Stromal cell of bone marrow (primary cell): ENCODE results near the gene SEC61B.

Experiments
- DNase-seq: peaks from one replicate; pipeline ENCODE4 v3.0.0-alpha.2; 2012; ENCODE audit warnings: low read depth

SEC61B gene

GRCh38 chr9:99238331-99238730, 16.2 kb downstream of the SEC61B start:
- no peak for DNase-seq

DNA sequence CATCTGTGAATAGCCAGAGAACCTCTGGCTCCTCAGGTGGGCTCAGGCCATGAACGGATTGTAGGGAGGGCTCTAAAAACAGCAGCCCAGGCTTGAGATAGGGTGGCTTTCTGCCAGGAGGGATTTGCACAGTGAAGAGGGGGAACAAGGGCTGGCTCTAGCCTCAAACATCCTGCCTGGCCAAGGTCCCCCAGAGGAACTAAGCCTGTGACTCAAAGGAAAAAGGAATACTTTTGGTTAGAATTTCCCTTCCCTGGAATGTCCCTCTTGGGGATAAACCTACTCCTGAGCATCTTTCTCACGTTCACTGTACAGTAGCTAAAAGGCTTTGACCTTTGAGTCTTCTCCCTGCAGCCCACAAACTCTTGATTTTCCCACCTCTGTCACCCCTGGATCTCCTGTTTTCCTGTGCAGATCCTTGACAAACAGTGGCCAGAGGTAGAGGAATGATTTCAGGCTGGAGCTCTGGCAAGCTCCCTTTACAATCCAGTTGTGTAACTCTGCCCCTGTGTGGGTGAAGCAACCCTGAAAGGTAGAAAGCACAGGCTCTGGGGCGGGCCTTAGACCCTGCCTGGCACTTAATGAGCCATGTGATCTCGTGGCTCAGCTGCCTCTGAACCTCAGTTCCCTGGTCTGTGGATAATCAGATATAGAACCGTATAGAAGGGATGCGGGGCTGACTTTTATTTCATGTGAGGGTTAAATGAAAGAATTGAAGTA, 17.4 kb downstream of the SEC61B start:
- no peak for DNase-seq

- DNase-seq: no peak
Measured at GRCh38 chr9:99241106-99241505, 19.0 kb downstream of the SEC61B start.

- no peak for DNase-seq
Measured at GRCh38 chr9:99244344-99245260, 22.5 kb downstream of the SEC61B start.

DNA sequence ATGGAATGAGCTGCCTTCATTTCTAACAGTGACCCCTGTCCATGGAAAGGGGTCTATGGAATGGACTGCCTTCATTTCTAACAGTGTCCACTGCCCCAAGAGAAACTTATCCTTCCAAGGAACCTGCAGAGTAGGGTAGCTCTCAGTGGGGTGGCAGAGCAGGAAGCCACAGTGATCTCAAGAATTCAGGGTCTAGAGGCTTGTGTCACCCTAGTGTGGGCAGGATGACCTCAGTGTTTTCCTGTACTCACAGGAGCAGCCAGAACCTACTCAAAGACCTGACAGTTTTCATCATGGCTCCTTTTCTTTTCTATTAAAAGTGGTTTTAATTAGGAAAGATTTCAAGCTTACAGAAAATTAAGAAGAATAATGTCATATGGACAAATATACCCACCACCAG, 27.5 kb downstream of the SEC61B start:
- DNase-seq: no peak

DNA sequence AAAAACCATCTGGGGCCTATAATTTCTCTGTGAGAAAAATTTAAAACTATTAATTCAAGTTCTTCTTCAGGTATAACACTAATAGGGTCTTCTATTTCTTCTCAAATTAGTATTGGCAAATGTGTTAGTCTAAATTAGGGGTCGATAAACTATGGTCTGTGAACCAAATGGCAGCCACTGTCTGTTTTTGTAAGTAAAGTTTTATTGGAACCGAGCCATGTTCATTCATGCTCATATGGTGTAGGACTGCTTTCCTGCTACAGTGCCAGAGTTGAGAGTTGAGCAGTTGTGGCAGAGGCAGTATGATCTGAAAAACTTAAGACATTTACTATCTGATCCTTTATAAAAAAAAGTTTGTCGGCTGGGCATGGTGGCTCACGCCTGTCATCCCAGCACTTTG, 29.1 kb downstream of the SEC61B start:
- DNase-seq: no peak

DNA sequence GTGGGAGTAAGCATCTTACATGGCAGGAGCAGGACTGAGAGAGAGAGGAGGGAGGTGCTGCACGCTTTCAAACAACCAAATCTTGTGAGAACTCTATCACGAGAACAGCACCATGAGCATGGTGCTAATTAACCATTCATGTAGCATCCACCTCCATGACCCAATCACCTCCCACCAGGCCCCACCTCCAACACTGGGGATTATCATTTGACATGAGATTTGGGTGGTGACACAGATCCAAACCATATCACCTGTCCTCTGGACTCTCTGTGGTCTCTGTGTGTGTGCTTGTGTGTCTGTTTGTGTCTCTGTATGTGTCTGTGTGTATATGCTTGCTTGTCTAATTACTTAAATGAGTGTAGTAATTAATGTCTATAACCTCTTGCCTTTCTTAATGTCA, 31.1 kb downstream of the SEC61B start:
- no peak for DNase-seq

- DNase-seq: no peak
Measured at GRCh38 chr9:99253772-99254431, 31.8 kb downstream of the SEC61B start.

DNA sequence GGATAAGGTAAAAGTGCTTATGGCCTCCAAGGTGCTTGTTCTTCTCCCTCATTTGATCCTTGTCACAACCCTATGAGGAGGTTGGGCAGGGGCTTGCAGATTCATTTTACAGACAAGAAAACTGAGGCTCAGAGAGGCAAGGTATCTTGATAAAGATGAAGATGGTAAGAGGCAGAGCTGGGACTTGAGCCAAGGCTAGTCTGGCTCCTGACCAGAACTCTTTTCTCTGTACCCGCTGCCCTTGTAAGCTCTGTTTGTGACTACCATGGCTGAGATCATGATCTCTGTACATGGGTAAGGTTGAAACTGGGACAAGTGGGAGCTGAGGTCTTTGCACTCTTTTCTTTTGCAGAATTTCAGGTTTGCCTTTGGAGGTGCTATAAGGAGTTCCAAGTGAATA, 33.6 kb downstream of the SEC61B start:
- no peak for DNase-seq

DNA sequence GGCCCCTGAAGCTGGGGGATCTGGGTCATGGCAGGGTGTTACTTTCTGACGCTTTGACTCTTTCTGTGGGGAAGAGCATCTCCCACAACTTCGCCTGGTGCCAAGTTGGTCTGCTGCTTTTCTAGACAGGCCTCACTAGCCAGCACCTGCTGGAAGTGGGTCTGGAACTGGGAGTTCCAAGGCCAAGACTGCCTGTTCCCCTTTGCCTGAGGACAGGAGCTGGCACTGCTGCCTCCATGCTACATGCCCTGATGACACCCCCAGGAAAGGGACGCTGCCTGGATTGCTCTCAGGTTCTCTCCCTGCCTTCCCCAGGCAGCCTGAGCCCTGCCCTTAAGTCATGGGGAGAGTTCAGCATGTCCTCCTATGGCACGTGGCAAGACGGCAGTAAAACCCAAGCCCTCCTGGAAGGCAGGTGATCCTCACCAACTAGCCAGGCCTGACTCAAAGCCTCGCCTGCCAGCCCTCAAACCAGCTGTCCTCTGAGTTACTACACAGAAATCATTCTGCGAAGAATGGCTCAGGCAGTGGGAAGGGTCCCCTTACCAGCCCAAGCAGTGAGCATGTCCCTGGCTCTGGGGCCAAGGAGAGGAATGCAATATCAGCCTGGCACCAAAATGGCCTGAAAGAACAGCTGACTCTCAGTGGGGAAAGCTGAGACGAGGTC, 35.8 kb downstream of the SEC61B start:
- no peak for DNase-seq

DNA sequence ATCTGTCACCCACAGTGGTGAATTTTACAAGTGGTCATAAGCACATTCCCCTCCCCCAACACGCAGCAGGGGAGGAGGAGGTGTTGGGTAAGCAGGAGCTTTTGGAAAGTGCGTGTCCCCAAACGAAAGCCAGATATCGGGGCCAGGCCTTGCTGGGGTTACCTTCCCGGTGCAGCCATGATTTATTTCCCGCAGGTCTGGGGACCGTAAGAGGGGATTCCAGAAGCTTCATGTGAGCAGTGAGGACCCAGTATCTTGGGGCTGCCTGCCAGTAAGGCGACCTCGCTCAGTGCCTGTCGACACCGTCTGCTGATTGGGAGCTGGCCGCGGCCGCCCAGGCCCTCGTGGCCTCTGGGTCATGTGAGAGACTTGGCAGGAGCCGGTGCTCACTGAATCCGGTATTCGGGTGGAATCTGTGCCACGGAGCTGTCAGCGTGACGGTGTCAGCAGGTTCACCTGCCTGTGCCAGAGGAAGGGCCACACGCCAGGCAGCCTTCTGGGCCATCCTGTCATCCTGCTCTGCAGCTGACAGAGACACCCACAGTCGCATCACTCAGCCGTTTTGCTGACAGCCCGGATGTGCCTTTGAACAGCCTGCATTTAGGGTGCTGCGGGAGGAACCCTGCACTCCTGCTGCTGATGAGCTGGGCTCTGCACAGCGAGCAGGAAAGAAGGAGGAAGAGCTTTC, 37.3 kb downstream of the SEC61B start:
- no peak for DNase-seq

DNA sequence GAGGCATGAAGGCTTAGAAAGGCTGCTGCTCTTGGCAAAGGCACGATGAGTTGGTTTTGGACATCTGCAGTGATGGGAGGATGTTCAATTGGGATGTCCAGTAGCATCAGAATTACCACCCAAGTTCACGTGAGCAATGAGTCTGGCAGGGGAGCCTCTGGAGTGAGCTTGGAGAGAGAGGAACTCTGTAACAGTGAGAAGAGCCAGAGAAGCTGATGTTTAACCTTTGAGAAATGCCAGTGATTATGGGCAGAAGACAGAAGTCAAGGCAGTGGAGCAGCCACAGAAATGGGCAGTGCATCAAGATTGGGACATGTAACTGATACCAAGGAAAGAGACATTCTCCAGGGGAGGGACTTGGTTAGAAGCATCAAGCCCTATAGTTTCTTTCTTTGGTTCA, 39.8 kb downstream of the SEC61B start:
- no peak for DNase-seq

- DNase-seq: no peak
Measured at GRCh38 chr9:99262949-99263418, 40.9 kb downstream of the SEC61B start.

GRCh38 chr9:99264070-99264680, 42.1 kb downstream of the SEC61B start:
- no peak for DNase-seq

DNA sequence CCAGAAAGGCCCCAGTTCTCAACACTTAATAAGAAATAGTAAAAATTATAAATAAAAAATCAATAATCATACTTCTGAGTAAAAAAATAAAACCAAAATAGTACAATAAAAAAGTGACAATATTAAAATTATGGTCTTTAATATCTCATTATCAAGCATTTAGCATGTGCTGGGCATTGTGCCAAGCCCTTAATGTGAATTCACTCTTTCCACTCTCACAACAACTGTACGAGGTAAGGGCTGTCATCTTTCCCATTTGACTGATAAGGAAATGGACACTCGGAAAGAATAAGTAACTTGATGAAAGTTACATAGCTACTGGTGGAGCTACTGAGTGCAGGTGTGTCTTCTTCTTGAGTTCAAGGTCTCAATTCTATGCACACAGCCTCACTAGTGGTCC, 43.6 kb downstream of the SEC61B start:
- no peak for DNase-seq

DNA sequence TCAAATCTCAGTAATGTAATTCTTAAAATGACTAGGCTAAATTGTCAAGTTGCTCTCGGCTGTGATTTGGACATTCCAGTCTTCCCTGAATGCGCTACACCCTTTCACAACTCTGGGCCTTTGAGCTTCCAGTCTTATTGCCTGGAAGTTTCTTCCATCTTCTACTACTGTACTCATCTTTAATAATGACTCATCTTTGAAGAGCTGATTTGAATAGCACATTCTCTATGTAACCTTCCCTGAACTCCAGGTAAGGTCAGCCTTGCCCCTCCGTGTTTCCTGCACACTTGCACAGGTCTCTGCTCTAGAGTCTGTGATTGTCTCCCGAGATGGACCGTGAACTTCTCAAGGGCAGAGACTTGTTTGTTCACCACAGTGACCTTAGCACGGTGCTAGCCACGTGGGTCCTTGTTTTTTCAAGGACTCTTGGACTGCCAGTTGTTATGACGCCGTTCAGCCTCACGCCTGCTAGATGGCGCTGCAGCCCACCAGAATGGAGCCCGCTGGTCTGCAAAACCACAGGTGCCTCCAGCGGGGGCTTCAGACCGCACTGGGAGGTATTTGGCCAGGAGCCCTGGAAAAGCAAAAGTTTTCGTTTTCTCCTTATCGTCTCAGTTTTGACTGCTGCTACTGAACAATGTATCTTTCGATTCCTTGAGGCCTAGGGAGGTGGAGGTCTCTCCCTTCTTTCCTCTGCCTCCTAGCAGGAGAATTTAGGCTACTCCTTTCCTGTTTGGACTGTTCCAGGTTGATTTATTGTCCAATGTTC, 44.4 kb downstream of the SEC61B start:
- peak; percentile 47 for DNase-seq

- peak; percentile 85 for DNase-seq
Measured at GRCh38 chr9:99269416-99269815, 47.3 kb downstream of the SEC61B start.

- DNase-seq: no peak
Measured at GRCh38 chr9:99270491-99270890, 48.4 kb downstream of the SEC61B start.

DNA sequence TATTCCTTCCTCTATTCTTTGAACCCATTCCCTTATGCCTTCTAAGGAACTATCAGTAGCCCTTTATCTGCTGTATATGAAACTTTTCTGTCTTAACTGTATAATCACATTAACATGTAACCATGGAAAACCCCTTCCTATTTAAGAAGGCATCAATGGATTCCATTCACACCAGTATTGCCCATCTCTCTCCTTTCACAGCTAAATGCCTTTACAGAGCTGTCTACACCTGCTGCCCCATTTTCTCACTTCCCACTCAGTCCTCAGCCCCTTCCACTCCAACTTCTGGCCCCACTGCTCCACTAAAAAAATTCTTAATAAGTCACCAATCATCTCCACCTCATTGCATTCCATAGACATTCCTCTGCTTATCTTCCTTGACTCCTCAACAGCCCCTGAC, 50.8 kb downstream of the SEC61B start:
- no peak for DNase-seq

- DNase-seq: no peak
Measured at GRCh38 chr9:99274016-99274415, 51.9 kb downstream of the SEC61B start.
